ENCODE measurements around the gene PCSK9.

DNA sequence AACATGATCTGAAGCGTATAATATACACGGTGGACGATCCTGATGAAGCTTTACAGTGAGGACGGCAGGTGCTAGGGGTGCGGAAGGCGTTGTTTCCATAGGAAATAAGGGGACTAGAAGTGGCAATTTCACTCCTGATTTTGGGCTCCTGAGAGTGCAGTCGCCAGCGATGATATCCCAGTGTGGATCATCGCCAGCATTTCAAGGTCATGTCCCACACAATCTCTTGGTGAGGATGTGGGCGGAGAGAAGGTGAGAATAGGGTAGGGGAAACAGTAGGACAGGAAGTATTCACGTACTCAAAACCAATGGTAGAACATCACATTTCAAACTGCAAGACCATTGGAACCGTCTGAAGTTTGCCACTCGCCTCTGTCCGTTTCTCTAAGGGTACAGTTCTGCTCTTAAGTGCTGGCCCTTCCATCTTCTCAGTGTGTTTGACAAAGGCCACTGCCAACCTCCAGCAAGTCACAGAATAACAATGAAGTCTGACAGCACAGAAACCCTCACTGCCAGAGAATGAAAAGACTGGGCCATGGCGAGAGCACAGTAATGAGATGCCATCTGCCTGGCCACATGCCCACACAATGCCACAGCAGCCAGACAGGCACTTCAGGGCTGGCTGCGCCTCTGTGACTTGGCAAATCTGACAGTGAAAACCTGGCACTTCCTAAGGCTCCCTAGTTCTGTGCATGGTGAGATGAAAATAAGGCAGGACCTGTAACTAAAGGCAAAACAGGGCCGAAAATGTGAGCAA lies 27.9 kb downstream of the PCSK9 start:
- TF ChIP-seq, protein P1, sequence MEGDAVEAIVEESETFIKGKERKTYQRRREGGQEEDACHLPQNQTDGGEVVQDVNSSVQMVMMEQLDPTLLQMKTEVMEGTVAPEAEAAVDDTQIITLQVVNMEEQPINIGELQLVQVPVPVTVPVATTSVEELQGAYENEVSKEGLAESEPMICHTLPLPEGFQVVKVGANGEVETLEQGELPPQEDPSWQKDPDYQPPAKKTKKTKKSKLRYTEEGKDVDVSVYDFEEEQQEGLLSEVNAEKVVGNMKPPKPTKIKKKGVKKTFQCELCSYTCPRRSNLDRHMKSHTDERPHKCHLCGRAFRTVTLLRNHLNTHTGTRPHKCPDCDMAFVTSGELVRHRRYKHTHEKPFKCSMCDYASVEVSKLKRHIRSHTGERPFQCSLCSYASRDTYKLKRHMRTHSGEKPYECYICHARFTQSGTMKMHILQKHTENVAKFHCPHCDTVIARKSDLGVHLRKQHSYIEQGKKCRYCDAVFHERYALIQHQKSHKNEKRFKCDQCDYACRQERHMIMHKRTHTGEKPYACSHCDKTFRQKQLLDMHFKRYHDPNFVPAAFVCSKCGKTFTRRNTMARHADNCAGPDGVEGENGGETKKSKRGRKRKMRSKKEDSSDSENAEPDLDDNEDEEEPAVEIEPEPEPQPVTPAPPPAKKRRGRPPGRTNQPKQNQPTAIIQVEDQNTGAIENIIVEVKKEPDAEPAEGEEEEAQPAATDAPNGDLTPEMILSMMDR (IDR thresholded peaks at IDR 0.05) = no peak
- TF ChIP-seq POLR2A (IDR thresholded peaks at IDR 0.05) = no peak

Measured in heart left ventricle (tissue), 13 donors.